Measurements from ENCODE around the gene PRPF38B. TPM values are rescaled to one million over a fixed set of nuclear protein-coding genes. Genes with fewer than 3 reads are reported as not detected.

The PRPF38B gene
- total and polyA plus RNA-seq, 2 of the 8 experiments (the other 6 are each of a cell fraction or from before 2014, with no cell fraction given): 16.6 to 50.6 TPM

DNA sequence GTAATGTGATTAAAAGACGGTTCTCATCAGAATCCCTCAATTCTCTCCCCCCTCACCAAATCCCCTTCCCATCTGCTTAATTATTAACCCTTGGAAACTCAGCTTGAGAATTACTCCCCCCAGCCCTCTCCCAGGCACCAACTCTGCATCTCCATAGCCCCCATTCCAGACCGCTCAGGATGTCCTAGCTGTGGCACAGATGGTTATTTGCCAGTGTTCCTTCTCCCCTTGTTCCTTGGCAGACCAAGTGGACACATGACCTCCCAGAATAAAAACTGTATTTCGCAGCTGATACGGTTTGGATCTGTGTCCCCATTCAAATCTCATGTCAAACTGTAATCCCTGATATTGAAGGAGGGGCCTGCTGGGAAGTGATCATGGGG is 45.9 kb upstream of the PRPF38B start:
- H4K8ac ChIP-seq (ENCODE audit: extremely low read depth, insufficient read depth, low read length): no peak overlapping the region
- FAIRE-seq: no peak
- H3K9me3 ChIP-seq (ENCODE audit: insufficient read depth in 2 of 2, low read depth in 1 of 2, low read length in 1 of 2): no peaks in the 10 kb centered on the region
- no peaks in the 10 kb centered on the region for H4K20me1 ChIP-seq (replicated peaks in 1 of 2; ENCODE audit: control insufficient read depth in 1 of 2, insufficient read depth in 2 of 2, low read length in 2 of 2)
- H3K23ac ChIP-seq (ENCODE audit: insufficient read length): no peak overlapping the region
- no peak overlapping the region for H3K14ac ChIP-seq (ENCODE audit: insufficient read length)
- H2BK15ac ChIP-seq (ENCODE audit: low read length): no peak overlapping the region
- H3K18ac ChIP-seq (ENCODE audit: extremely low read depth, low read length): no peak overlapping the region
- H3K4me2 ChIP-seq (ENCODE audit: insufficient read depth in 1 of 2, low read depth in 2 of 2, low read length in 2 of 2): no peak overlapping the region
- no peak overlapping the region for H2BK20ac ChIP-seq (ENCODE audit: low read length)
- no peaks in the 10 kb centered on the region for H3K23me2 ChIP-seq (ENCODE audit: low read depth, low read length)
- ChIA-PET POLR2A (ENCODE audit: partially characterized antibody) (interaction anchor here (1.2 to 1.7 kb wide), 2 partner anchors 15 to 17 kb away, joined by 3 to 4 read pairs; partner anchors contain the start of gene HENMT1), CTCF (ENCODE audit: partially characterized antibody) (interaction anchor here (0.6 to 1.8 kb wide), 7 partner anchors 39 to 531 kb away, joined by 3 to 4 read pairs (median 3); partner anchors contain the start of gene PRPF38B)
- H3K27me3 ChIP-seq (replicated peaks in 1 of 4; ENCODE audit: control insufficient read depth in 3 of 4, extremely low read depth in 1 of 4, insufficient read depth in 3 of 4, low read length in 3 of 4): peaks cover 0 to 1% (median 0%) of the 10 kb centered on the region in 4 experiments; a peak in 1 of 7 replicates
- H4K91ac ChIP-seq (replicated peaks; ENCODE audit: insufficient read length, low read length): no peak overlapping the region
- H3K4ac ChIP-seq (replicated peaks; ENCODE audit: insufficient read length, low read depth, low read length): no peak overlapping the region
- no peak overlapping the region for H2AK5ac ChIP-seq (ENCODE audit: low read depth, low read length)
- H2BK120ac ChIP-seq (replicated peaks; ENCODE audit: low read depth, low read length): no peak overlapping the region
- 91% methylated on average over 4 of the region's 4 CpGs; no CpG with 5 or more reads in 1 of the 2 experiments for WGBS, 2 experiments (ENCODE audit: extremely low coverage in 1 of 2, insufficient coverage in 1 of 2, insufficient read length in 1 of 2, insufficient replicate concordance in 2 of 2, low coverage in 1 of 2, low lambda C conversion rate in 2 of 2, missing lambda C conversion rate in 1 of 2)
- H3K4me1 ChIP-seq (replicated peaks in 1 of 4; ENCODE audit: control insufficient read depth in 3 of 4, insufficient read depth in 4 of 4, low read length in 3 of 4): no peaks in the 10 kb centered on the region
- DNase-seq (ENCODE audit: low read depth in 1 of 2, low spot score in 2 of 2): no peak
- H3K56ac ChIP-seq (replicated peaks; ENCODE audit: insufficient read length, low read depth, low read length): no peak overlapping the region
- no peak overlapping the region for H4K5ac ChIP-seq (ENCODE audit: insufficient read length, low read depth, low read length)
- 0 out of 2 replicates have a peak overlapping the region, but pooled peaks have one; percentile 28 for H2AFZ ChIP-seq (ENCODE audit: low read length)
- H3K27ac ChIP-seq (ENCODE audit: low read depth, low read length): no peak overlapping the region
- no peak overlapping the region for H2BK12ac ChIP-seq (ENCODE audit: low read depth, low read length)
- H3K4me3 ChIP-seq (ENCODE audit: extremely low read depth in 1 of 4, insufficient read depth in 2 of 4, low read depth in 3 of 4, low read length in 4 of 4): no peak overlapping the region
- H3K79me1 ChIP-seq (ENCODE audit: low read depth, low read length): no peaks in the 10 kb centered on the region
- H2BK5ac ChIP-seq (ENCODE audit: low read depth, low read length): no peak overlapping the region
- H3K79me2 ChIP-seq (ENCODE audit: control insufficient read depth in 1 of 2, insufficient read depth in 2 of 2, low read length in 2 of 2): no peaks in the 10 kb centered on the region
- no peak overlapping the region for H3K9ac ChIP-seq (replicated peaks in 1 of 4; ENCODE audit: extremely low read depth in 1 of 4, low read depth in 3 of 4, low read length in 3 of 4)
- no peaks in the 10 kb centered on the region for H3K36me3 ChIP-seq (ENCODE audit: control insufficient read depth in 2 of 4, insufficient read depth in 4 of 4, low read length in 3 of 4)
- TF ChIP-seq POLR2AphosphoS5 (IDR thresholded peaks at IDR 0.05; ENCODE audit: low read depth, low read length) (no peak), SP4 (IDR thresholded peaks at IDR 0.05; ENCODE audit: low read length) (no peak), JUN (IDR thresholded peaks at IDR 0.05; ENCODE audit: low read depth, low read length) (no peak), BCL11A (IDR thresholded peaks at IDR 0.05; ENCODE audit: low read depth in 2 of 2, low read length in 2 of 2) (no peak), PHF8 (conservative IDR thresholded peaks at IDR 0.05; ENCODE audit: low read depth, low read length) (no peak), ZNF274 (IDR thresholded peaks at IDR 0.05; ENCODE audit: borderline replicate concordance, extremely low read depth, low read length) (no peak), YY1 (IDR thresholded peaks at IDR 0.05; ENCODE audit: low read depth, low read length) (no peak), SIN3A (conservative IDR thresholded peaks at IDR 0.05 in 1 of 2, IDR thresholded peaks at IDR 0.05 in 1 of 2; ENCODE audit: low read depth in 1 of 2, low read length in 2 of 2) (no peak), SAP30 (IDR thresholded peaks at IDR 0.05; ENCODE audit: insufficient read depth, insufficient replicate concordance, low read length) (no peak), RAD21 (IDR thresholded peaks at IDR 0.05 in 1 of 2, conservative IDR thresholded peaks at IDR 0.05 in 1 of 2; ENCODE audit: low read depth in 2 of 2, low read length in 2 of 2) (no peak)
- TF ChIP-seq, protein P1, sequence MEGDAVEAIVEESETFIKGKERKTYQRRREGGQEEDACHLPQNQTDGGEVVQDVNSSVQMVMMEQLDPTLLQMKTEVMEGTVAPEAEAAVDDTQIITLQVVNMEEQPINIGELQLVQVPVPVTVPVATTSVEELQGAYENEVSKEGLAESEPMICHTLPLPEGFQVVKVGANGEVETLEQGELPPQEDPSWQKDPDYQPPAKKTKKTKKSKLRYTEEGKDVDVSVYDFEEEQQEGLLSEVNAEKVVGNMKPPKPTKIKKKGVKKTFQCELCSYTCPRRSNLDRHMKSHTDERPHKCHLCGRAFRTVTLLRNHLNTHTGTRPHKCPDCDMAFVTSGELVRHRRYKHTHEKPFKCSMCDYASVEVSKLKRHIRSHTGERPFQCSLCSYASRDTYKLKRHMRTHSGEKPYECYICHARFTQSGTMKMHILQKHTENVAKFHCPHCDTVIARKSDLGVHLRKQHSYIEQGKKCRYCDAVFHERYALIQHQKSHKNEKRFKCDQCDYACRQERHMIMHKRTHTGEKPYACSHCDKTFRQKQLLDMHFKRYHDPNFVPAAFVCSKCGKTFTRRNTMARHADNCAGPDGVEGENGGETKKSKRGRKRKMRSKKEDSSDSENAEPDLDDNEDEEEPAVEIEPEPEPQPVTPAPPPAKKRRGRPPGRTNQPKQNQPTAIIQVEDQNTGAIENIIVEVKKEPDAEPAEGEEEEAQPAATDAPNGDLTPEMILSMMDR (IDR thresholded peaks at IDR 0.05; ENCODE audit: control extremely low read depth in 1 of 3, insufficient read depth in 1 of 3, low read depth in 1 of 3, low read length in 3 of 3): no peak

Data from H1 (cell line).